Stimulated activated CD4-positive, alpha-beta T cell treated with anti-CD3 and anti-CD28 coated beads, Interleukin-12 subunit alpha, Interleukin-12 subunit beta, amount 100 ng/mL, for 4 hours (primary cell): Measurements from ENCODE around the gene TMEM223.
"Not testable (repeated sequence)": the region's sequence is repeated elsewhere in the genome, so short reads cannot be mapped to it uniquely, and the experiment has no call there.

Experiments
- DNase-seq: peaks from one replicate; pipeline ENCODE4 v3.0.0-alpha.2; 2020

Gene TMEM223

GRCh38 chr11:62791501-62792201 lies at the start of gene TMEM223:
TSS of gene TMEM223 (minus strand) at chr11:62792006. CDS start at chr11:62791994, 12 bp downstream.
- peak; percentile 89 for DNase-seq

GRCh38 chr11:62840721-62841360 lies 49.0 kb upstream of the TMEM223 start:
- DNase-seq: peak; percentile 75

GRCh38 chr11:62839050-62839945 lies 47.5 kb upstream of the TMEM223 start, which contains the start of gene WDR74:
TSS of gene WDR74 (minus strand) at chr11:62839590. CDS start at chr11:62839570, 20 bp downstream.
- DNase-seq: peak; percentile 87

- DNase-seq: no peak
Measured at GRCh38 chr11:62835336-62835735, 43.5 kb upstream of the TMEM223 start.

- no peak for DNase-seq
Measured at GRCh38 chr11:62832336-62833234, 40.8 kb upstream of the TMEM223 start, which contains the start of gene TEX54. TSS of gene TEX54 (minus strand) at chr11:62832841.

- DNase-seq: peak; percentile 99
Measured at GRCh38 chr11:62831520-62832335, 39.9 kb upstream of the TMEM223 start, which contains the start of gene STX5. TSS of gene STX5 (minus strand) at chr11:62832051. CDS start at chr11:62831243, 808 bp downstream.

GRCh38 chr11:62830904-62831519 lies 39.2 kb upstream of the TMEM223 start:
- DNase-seq: no peak

- not testable (repeated sequence) for DNase-seq
Measured at GRCh38 chr11:62828130-62828529, 36.3 kb upstream of the TMEM223 start.

GRCh38 chr11:62823677-62824076 lies 31.9 kb upstream of the TMEM223 start:
- DNase-seq: no peak

GRCh38 chr11:62817129-62817528 lies 25.3 kb upstream of the TMEM223 start:
- no peak for DNase-seq

GRCh38 chr11:62816557-62816956 lies 24.8 kb upstream of the TMEM223 start:
- no peak for DNase-seq

GRCh38 chr11:62811659-62812058 lies 19.9 kb upstream of the TMEM223 start:
- DNase-seq: no peak

GRCh38 chr11:62810748-62811147 lies 18.9 kb upstream of the TMEM223 start:
- no peak for DNase-seq

GRCh38 chr11:62806611-62807121 lies 14.9 kb upstream of the TMEM223 start:
- DNase-seq: no peak

GRCh38 chr11:62805961-62806441 lies 14.2 kb upstream of the TMEM223 start:
- no peak for DNase-seq

GRCh38 chr11:62805076-62805892 lies 13.5 kb upstream of the TMEM223 start, which contains the start of gene NXF1:
TSS of gene NXF1 (minus strand) at chr11:62805440. CDS start at chr11:62805356, 84 bp downstream.
- DNase-seq: peak; percentile 97

- DNase-seq: no peak
Measured at GRCh38 chr11:62804310-62805075, 12.7 kb upstream of the TMEM223 start.

GRCh38 chr11:62801071-62801470 lies 9.3 kb upstream of the TMEM223 start:
- no peak for DNase-seq
